Ovary (tissue), 3 donors: Measurements from ENCODE around the gene C19orf12.

Source experiments
- CTCF ChIP-seq, 3 donors: fragments of 450-650 bp in 2 of 3; fragments of 200-600 bp in 1 of 3; IDR thresholded peaks; one replicate each; pipeline versions ENCODE4 v1.5.1 to v1.8.0; 2016 to 2022; ENCODE audit warnings: antibody characterized with exemption in 3 of 3, mild to moderate bottlenecking in 1 of 3
- EP300 ChIP-seq: sonication (generic); formaldehyde crosslinking; IDR thresholded peaks from one replicate; pipeline ENCODE4 v1.6.1; 2017; ENCODE audit warnings: antibody characterized with exemption
- POLR2A ChIP-seq: fragments of 450-650 bp; IDR thresholded peaks from one replicate; pipeline ENCODE4 v1.6.1; 2017; ENCODE audit warnings: antibody characterized with exemption, mild to moderate bottlenecking, moderate library complexity
- donor health status: DM: no; HTN: no; CAD: no.

DNA sequence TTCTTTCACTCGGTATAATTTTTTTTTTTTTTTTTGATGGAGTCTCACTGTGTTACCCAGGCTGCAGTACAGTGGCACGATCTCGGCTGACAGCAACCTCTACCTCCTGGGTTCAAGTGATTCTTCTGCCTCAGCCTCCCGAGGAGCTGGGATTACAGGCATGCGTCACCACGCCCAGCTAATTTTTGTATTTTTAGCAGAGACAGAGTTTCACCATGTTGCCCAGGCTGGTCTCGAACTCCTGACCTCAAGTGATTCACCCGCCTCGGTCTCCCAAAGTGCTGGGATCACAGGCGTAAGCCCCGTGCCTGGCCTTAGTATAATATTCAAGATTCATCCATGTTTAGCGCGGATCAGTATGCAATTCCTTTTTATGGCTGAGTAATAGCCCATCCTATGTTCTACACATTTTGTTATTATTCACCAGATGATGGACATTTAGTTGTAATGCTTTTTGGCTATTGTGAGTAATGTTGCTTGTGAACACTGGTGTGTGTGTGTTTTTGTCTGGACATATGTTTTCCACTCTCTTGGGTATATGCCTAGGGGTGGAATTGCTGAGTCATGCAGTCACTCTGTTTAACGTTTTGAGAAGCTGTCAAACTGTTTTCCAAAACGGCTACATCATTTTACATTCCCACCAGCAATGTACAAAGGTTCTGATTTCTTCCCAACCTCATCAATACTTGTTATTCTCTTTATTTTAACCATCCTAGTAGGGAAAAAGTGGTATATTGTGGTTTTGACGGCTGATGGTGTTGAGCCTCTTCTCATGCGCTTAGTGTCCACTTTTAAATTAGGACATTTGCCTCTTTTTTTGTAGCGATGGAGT is 26.9 kb downstream of the C19orf12 start:
- TF ChIP-seq CTCF (IDR thresholded peaks at IDR 0.05) (no peak), EP300 (no peak), POLR2A (no peak)
